GM19372 (cell line): ENCODE data around the gene COMMD7.

Experiments
- ATAC-seq: cut with Tn5 transposase; IDR thresholded peaks from one replicate; pipeline ENCODE4 v1.9.1; 2021; ENCODE audit warnings: mild to moderate bottlenecking, low read depth, moderate library complexity; ENCODE audit not compliant: unreplicated experiment

Gene COMMD7

GRCh38 chr20:32652739-32653526 is 90.3 kb downstream of the COMMD7 start:
- no peak for ATAC-seq
